HG02571 (cell line): ENCODE results near the gene MEF2A.

ENCODE experiments used
- ATAC-seq: cut with Tn5 transposase; IDR thresholded peaks from one replicate; pipeline ENCODE4 v1.9.1; 2021; ENCODE audit warnings: mild to moderate bottlenecking, moderate library complexity; ENCODE audit not compliant: unreplicated experiment

The MEF2A gene

DNA sequence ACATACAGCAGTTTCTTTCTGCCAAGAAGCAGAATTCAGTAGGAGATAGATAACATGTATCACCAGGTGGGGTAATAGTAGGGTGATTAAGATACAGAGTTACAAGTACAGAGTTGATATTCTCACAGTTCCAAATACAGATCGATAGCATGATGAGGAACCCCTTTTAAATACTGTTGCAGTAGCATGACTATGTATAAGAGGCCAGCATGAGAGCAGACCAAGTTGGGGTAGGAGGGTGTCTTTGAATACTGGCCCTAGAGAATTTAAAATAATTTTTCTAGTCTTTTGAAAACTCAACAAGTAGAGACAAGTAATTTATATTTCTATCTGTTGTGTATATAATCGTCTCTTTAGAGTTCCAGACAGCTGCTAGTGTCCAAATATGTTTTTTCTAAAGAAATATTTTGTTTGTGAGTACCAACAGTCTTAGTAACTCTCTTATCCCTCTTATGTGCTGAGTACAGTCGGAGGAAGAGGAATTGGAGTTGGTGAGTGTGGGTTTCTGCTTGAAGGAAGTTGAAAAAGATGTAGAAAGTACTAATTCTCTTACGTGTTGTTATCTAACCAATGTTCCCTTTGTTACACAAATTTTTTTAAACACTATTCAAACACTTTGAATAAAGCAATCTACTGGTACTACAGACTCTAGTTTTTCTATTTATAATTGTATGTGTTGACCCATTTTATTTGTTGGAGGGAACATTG lies 137.3 kb downstream of the MEF2A start:
- no peak for ATAC-seq

DNA sequence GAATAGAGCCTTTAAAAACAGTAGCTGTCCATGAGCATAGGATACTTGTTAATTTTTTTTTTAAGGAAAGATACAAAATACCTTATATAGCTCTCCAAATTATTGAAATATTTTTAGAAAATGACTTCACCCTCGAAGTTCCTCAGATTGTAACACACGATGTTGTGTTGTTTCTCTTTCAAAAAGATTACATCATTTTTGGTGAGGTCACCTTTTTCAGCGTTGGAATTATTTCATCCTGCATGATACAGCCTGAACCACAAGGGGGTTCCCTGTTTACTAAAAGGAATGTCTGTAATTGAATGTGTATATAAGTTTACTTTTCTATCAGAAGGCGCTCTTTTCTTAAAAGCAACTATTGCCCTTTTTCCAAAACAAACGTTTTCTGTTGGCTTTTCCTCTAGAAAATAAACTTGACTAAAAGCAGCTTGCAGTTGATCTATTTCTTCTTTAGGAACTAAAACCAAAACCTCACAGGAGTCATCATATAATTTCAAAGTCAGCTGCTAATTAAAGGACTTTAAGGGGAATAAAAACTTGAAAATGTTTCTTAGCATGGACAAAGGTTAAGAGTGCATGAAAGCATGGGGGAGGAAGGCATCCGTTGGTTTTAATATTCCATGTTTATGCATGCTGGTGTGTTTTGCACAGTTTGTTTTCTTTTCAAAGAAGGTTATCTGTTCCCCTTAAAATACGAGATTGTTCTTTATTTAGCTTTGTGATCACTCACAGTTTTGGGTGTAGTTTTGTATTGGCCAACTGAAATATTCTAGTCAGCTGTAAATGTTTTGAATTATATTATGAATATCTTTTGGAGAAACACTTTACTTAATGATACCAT lies 138.0 kb downstream of the MEF2A start:
- no peak for ATAC-seq

DNA sequence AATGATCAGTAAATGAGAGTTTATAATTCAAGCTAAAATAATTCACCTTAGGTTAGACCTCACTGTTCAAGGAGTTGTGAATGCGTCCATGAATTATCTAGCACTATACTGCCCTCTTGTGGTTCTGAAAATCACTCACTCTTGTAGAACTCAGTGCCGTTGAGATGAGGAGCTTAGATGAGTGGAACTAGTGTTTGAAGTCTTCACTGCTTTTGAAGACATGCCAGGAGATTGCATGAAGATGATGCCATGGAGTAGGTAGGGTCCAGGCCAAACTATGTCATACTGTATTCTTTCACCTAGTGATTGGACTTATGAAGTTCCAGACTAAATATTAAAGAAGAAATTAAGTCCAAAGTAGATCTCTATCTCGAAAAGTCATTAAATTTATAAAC lies 138.7 kb downstream of the MEF2A start:
- ATAC-seq: peak; percentile 47

DNA sequence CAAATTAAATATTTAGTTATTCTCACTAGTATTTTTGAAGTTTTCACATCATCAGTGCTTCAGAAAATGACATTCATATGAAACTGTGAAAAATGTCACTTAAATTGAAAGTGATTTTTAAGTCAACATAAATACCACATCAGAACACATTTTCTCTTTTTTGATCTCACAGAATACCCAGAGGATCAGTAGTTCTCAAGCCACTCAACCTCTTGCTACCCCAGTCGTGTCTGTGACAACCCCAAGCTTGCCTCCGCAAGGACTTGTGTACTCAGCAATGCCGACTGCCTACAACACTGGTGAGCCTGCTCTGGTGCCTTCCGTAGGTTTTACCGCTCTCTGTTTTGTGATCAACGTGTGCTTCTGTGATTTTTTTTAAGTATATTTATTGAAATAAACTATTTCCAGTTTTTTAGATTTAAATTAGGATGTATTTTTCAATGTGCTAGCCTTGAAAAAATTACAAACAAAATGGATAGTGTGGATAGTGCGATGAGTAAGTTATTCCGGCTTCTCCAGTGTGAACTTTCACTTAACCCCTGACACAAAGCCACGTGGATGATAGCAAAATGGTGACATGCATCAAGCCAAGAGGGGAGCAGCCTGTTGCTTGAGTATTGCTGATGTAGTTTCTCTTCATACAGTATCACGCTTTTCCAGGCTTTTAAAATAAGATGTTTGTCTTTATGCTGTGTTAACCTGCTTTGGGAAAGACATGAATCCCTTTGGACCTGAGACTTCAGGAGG lies 140.9 kb downstream of the MEF2A start:
- no peak for ATAC-seq

DNA sequence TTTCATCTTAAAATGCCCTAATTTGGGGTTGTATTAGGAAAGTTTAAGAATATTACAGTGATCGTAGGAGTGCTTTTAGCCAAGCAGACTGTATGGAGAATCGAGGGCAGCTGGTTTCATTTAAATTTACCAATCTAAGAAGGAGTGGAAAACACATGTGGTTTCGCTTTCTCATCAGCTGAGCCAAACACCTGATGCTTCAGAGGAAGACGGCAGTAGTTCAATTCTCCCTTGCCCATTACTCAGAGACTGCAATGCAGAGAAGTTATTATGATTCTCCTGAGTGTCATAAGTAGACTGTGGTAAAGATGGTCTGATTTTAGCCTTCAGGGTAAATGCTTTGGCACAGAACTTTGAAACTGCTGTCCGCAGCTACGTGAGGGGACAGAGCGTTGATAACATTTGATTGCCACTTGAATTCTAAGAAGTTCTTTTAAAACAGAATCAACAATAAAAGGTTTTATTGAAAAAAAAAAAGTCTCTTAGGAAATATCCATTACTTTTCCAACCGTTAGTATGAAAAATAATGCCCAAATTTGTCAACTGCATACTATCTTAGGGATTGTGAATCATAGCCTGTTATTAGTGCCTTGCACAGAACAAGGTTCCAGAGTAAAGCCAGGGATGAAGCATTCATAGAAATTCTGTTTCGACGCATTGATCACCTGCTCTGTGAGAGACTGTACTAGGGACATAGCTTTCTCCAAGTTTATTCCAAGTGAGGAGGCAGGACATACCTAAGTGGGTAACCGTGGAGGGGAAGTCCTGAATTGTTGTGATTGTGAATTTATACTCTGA lies 141.9 kb downstream of the MEF2A start:
- no peak for ATAC-seq

DNA sequence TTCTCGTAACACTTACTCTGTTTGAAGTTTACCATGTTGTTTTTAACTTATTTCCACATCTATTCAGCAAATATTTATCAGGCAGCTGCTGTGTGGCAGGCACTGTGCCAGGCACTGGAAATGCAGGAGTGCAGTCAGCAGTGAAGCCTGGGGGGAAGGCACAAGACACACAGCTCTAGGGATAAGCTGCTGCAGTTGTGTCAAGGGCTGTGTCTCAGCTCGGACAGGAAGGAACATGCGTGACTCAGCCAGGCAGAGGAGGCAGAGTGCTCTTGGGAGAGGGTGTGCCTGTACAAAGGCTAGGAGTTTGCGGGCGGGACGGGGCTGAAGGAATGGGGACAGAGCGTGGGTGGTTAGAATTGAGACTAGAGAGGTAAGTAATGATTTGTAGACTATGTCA lies 142.8 kb downstream of the MEF2A start:
- no peak for ATAC-seq

DNA sequence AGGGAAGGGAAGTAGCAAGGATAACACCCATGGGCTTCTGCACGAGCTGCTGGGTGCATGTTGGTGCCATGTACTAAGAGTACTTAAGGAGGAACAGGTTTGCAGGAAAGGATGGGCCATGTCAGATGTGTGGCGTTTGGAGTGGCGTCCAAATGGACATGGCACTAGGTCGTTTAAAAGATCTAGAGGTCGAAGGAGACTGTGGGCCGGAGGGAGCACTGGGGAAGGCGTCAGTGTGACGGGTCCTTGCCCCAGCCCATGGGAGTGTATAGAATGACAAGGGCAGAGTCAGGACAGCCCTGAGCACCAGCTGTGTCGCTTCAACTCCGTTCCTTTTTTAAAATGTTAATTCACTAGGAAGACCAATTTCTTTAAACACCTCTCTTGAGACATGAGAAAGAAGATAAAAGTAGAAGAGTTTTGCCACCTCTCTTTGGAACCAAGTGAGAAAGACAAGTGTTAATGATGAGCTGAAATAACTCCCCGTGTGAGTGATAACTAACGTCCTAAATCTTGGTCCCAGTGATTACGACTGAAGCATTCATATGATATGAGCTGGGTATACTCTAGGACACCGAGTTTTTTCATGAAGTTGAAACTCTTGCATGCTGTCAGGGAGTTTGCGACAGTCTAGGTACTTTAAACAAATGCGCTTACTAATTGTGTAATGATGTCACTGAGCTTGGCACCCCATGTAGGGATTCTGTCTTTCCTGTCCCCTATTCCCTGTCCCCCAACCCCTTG lies 143.6 kb downstream of the MEF2A start:
- ATAC-seq: no peak

DNA sequence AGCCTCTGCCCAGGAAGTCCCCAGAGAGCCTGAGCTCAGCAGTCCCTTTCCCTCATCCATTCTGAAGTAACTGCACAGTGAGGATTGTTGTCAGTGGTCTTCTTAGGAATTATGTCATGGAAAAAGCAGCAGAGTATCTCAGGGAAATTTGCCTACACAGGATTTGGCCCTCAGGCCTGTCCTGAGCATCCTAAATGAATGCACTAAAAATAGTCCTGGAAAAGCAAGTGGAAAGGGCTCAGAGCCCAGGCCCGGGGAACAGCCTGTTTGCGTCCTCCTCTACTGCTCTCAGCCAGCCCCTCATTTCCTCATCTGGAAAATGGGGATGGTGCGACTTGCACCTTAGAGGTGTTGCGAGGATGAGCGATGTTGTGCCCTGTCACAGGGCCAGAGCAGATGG lies 145.8 kb downstream of the MEF2A start:
- ATAC-seq: no peak

DNA sequence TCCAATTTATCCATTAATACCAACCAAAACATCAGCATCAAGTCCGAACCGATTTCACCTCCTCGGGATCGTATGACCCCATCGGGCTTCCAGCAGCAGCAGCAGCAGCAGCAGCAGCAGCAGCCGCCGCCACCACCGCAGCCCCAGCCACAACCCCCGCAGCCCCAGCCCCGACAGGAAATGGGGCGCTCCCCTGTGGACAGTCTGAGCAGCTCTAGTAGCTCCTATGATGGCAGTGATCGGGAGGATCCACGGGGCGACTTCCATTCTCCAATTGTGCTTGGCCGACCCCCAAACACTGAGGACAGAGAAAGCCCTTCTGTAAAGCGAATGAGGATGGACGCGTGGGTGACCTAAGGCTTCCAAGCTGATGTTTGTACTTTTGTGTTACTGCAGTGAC lies 146.6 kb downstream of the MEF2A start:
- ATAC-seq: no peak

DNA sequence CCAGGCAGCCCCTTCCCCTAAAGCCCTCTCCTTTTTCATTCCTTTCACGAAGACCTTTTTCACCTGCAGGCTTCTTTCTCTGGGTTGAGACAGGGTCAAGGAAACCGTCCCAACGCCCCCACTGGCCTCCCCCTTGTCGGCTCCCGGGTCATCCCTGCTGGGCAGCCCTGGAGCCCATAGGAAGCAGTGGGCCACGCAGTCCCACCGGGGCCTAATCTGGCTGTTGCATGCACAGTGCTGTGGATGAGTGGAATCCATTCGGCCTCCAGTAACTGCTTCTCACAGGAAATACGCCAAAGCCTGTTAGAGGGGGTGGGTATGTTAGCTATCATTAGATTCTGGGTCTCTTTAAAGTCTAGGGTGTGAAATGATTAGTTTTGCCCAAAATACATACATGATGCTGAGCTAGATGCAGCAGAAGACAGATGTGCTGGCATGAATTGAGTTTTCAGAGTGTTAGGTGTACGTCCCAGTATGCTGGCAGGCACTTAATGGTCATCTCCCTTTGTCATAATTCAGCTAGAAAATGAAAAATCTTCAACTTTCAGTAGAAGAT lies 150.8 kb downstream of the MEF2A start:
- no peak for ATAC-seq

DNA sequence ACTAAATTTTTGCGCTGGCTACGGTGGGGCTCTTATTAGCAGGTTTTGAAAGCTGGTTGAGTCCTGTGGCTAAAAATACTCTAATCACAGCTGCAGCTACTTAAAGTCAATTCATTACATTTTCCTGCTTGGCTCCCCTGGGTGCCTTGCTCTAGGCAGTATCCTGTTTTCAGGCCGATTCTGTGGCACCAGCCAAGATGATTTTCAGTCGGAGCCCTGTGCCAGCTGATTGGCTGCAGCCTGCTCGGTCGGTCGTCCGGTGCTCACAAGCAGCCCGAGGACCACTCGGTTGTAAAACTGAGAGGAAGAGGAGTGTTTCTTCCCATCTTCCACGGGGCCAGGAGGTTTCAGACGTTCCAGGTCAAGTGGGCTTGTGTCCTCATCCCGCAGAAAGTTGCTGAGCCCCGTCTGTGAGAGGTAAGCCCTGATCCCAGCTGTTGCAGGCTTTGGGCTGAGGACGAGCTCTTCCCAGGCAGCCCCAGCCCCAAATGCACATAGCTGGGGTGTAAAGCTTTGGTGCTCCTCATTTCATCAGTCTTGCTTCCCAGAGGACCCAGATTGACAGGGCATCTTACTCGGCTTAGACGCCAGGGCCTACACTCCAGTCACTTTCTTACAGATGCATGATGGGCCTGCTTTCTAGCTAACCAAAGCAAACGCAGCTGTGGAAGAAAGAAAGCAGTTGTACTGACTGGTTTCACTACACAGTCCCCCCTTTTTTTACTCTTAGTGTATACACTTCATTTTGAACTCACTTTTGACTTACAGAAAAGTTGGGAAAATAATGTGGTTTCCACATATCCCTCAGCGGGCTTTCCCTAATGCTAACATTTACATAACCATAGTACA lies 151.6 kb downstream of the MEF2A start:
- peak; percentile 40 for ATAC-seq

DNA sequence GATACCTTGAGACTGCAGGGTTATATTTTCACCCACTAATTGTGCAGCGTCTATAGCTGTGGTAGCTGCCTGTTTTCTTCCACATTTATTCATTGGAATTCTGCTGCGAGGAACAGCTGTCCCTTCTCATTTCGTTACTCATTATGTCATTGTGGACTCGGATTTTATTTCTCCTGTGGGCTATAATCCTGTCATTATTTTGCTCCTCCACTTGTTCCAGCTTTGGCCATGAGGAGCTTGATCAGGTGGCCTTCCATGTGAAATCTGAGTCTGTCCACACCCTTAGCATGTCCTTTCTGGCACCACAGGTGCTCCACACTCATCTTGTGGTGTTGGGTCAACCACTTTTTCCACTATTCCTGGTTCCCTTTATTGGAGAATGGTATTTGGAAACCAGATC lies 152.6 kb downstream of the MEF2A start:
- no peak for ATAC-seq

DNA sequence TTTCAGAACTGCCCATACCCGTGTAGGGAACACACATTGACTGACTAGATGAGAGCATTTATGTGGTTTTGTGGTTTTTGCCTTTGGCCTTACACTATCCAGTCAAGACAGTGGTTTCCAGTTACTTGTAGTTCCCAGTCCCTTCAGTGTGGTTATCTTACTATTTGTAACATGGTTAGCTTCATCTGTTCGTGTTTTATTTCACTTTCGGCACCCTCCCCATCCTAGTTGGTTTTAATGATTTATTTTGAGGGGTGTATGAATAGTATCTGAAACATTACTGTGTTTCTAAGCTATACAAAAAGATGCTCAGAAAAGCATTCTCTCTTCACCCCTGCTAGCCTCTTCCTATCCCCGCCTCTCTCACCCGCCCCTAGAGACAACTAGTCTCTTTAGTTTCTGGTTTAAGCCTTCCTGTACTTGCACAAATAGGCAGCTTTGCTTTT lies 153.3 kb downstream of the MEF2A start:
- ATAC-seq: peak; percentile 68

DNA sequence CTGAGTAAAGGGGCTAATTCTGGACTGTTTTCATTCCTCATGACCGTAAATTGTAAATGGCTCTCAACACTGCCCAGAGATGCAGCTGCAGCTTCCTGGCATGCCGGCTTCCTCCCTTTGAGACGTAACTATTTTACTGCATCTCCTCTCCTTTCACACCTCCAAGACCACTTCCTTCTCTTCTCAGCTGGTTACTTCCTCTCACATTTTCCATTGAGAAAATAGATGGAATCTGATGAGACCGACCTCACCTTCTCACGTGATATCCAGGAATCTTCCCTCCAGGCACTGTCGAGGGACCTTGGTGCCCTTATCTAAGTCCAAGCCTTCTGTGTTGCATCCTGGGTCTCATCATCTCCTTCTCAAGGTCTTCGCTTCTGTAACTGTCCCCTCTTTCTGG lies 154.7 kb downstream of the MEF2A start:
- ATAC-seq: no peak

DNA sequence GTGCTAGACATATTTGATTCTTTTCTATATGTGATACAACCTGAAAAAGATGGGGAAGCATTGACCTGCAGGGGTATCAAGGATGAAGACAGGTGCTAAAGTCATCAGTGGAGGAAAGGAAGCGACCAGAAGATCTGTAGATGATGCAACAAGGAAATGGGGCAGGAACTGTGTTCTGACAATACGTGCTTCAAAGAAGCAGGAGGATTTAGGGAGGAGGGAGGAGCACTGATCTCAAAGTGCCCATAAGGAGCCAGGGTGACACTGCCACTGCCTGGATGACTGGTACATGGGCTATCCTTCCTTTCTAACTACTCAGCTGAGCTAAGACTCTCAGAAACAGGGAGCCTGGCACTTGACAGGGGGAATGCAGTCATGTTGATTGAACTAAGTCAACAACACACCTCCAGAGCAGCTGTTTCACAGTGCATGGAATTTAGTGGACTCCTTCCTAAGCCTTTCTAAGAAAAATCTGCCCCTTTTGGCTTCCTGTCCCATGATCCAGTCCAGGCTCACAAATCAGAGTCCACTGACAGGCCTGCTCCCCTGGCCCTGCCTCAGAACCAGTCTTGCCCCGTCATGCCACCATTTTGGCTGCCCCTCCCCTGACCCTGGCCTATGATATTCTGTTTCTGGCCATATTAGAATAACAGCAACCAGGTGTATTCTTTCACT lies 155.5 kb downstream of the MEF2A start:
- ATAC-seq: no peak

DNA sequence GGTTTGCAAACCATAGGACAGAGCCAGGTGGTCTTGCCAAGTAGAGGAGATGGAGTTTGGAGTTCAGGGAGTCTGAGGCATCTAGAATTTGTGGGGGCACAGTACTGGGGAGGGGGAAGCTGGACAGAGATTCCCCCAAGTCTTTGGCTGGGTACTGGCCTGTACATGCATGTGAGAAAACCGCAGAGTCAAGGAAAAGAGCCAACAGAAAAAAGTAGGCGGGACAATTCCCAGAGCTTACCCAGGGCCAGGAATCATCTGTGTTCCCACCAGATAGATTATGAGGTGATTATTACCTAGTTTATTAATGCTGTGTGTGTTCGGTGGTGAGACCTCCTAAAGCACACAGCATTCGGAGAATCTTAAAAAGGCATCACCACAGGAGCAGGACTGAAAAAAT lies 156.1 kb downstream of the MEF2A start:
- ATAC-seq: no peak

DNA sequence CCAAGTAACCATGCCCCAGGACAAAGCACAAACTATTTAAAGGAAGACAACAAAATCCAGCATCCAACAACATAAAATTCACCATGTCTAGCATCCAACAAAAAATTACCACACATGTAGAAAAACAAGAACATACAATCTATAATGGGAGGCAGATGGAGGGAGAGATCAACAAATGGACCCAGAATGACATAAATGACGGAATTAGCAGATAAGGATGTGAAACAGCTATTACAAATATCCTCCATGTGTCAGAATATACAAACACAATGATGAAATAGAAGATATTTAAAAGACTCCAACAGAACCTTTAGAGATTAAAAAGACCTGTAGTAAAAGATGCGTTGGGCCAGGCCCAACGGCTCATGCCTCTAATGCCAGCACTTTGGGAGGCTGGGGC lies 156.6 kb downstream of the MEF2A start:
- ATAC-seq: no peak

DNA sequence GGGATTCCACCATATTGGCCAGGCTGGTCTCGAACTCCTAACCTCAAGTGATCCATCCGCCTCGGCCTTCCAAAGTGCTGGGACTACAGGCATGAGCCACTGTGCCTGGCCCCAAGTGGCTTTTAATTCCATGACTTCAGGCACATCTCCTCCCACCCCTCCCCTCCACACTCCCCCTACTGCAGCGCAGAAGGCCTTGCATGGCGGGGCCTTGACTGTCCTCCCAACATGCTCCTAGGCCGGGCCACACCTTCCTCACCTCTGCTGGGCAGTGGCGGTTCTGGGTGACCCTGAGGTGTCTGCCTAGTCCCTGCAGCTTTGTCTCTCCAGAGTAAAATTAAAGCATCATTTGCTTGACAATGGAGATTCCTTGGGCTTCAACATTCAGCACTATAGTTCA lies 160.5 kb downstream of the MEF2A start:
- ATAC-seq: no peak
